HG03135 (cell line): Measurements from ENCODE around the gene BEND2.

Source experiments
- ATAC-seq: cut with Tn5 transposase; IDR thresholded peaks from one replicate; pipeline ENCODE4 v1.9.1; 2021; ENCODE audit warnings: mild to moderate bottlenecking, moderate library complexity; ENCODE audit not compliant: unreplicated experiment

Gene BEND2

DNA sequence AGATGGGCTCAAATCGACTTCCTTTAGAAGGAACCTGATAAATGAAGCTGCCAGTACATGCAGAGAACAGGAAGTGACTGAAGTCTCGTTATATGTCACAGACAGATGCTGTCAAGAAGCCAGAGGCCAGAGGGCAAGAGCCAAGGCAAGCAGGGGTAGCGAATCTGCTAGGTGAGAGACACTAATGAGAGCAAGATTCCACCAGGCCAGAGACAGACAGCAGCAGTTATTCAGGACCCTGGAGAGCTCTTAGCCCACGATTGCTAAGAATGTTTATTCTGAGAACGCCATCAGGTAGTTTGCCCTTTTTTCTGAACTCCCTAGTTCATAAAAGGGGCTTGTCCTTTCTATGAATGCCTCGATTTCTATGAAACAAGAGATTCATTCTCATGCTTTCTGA is 73.7 kb downstream of the BEND2 start:
- ATAC-seq: no peak

DNA sequence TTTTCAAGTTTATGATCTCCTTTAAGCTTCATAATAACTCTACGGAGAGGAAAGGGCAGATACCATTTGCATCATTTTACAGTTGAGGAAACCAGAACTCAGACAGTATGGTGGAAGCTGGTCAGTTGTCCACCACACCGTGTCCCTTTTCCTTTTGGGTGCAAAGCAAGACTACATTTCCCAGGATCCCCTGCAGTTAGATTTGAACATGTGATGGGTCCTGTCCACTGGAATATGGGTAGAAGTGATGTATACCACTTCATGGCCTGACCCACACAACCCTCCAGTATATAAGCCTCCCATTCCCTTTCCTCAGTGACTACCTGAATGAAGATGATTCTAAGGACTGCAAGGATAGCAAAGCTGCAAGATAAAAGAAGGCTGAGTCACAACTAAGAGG is 74.7 kb downstream of the BEND2 start:
- no peak for ATAC-seq

DNA sequence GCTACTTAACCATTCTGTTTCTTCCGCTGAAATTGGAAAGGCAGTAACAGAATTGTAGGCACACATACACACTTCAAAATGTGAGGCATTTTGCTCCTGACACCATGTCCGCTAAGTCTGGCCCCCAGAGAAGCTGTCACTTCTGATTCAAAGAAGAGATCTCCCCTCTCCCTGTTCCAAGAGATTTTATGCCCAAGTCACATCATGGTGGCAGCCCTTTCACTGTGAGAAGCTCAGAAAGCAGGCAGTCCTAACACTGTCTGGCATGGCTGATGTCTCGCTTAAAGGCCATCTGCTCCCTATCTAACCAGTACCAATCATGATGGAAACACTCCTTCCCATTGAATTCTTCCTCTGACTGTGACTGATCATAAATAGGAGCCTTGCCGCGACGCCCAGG is 83.9 kb downstream of the BEND2 start:
- ATAC-seq: no peak

DNA sequence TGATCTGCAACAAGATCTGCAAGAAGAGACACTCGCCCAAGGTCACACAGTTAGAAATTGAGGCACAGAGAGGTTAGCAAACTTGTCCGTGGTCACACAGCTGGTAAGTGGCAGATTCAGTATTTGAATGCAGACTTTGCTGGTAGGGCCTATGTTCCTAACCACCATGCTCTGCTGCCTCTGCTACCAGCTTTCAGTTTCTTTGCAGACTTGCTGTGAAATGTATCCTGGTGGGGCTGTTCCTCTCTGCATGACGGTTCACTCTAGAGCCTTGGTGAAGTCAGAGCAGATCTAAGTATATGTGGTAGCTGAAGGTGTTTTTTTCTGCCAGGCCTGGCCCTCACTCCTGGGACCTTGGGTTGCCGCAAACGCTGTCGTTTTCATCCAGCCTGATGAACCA is 87.1 kb downstream of the BEND2 start:
- no peak for ATAC-seq

DNA sequence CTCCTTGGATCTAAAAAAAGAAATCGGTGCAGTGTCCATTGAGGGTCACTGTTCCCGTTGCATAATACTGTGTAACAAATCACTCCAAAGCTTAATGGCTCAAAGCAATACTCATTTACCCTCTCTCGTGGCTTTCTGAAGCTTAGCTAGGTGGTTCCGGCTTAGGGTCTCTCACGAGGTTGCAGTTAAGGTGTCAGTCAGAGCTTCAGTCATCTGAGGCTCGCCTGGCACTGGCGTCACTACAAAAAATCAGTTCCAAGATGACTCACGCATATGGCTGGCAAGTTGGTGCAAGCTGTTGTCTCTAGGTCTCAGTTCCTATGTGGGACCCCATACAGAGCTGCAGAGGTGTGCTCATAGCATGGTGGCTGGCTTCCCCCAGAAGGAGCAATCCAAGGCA is 91.0 kb downstream of the BEND2 start:
- ATAC-seq: no peak

DNA sequence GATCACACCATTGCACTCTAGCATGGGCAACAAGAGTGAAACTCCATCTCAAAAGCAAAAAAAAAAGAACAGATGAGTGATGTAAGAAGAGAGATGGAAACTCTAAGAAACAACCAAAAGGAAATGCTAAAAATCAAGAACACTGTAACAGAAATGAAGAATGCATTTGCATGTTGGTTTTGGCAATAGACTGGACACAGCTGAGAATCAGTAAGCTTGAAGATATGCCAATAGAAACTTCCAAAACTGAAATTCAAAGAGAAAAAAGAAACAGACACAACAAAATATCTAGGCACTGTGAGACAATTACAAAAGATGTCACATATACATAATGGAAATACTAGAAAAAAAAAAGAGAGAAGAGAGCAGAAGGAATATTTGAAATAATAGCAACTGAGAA is 93.7 kb downstream of the BEND2 start:
- ATAC-seq: no peak

DNA sequence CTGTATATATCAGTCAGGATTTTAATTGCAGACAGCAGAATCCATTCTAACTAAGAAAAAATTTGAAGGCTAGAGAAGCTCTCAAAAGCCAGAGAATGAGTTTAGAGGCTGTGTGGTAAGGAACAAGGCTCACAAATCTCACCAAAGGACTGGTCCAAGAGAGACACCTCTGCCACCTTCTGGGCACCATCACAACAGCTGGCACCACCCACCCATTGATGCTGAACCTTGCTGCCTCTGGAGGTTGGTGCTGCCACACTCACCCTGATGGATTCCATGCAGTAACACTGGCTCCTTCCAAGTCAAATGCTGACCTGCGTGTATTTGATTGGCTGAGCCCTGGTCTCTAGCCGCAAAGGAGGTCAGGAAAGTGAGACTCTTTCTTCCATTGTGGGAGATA is 100.8 kb downstream of the BEND2 start:
- ATAC-seq: no peak
